GM12874 (cell line): ENCODE results near the gene SYNE1.

Experiments
- CTCF ChIP-seq: IDR thresholded peaks from 2 replicates; pipeline ENCODE4 v1.5.1; 2011; ENCODE audit warnings: low read depth, mild to moderate bottlenecking, control low read depth, low read length, moderate library complexity; ENCODE audit not compliant: insufficient read depth

The SYNE1 gene

DNA sequence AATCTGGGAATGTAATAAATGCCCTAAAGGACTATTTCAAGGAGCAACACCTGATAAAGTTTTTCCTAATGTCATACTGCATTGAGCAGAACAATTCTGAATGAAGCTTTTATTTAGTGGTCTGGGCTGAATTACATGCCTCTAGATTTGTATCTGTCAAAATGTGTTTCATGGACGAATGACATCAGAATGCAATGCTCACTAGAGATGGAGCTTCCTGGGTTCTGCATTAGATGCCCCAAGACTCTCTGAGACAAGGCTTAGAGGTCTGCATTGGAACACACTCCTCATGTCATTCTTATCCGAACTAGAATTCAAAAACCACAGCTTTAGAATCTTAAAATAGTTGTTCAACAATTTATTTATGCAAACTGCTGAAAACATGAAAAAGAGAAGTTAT is 62.0 kb downstream of the SYNE1 start:
- no peak for TF ChIP-seq CTCF

- TF ChIP-seq CTCF: no peak
These were observed 63.4 kb downstream of the SYNE1 start for GRCh38 chr6:152573762-152574161.

DNA sequence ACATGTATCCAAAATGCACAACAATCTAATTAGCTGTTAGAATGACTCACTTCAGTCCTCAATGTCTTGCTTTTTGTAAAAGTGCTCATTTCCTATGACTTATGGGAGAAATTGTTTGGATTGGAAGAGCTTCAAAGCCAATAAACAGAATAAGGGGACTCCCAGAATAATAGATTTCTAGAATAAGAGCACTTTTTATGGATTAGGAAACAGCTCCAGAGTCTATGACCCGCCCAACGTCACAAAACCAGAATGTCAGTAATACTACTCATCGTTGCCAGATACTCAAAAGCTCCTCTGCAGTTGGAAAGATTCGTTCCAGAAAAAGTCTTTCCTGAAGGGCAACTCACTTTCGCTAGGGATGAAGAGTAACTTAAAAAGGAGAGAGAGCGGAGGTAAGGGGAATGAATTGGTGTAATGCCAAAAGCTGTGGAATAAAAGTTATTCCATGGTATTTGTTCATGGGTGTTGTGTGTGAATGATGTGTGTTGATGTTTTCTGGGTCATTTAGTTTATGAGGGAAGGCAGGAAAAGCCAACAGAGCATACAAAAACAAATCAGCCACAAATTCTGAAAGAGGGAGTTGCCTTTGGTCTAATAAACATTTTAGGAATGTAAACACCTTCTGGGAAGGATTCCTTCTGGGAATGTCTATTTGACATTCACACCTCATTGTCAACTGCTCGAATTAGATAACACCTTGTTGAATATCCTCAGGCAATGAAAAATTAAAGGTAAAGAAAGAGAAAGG is 64.6 kb downstream of the SYNE1 start:
- no peak for TF ChIP-seq CTCF

- TF ChIP-seq CTCF: no peak
These were observed 65.2 kb downstream of the SYNE1 start for GRCh38 chr6:152571943-152572337.

- no peak for TF ChIP-seq CTCF
These were observed 66.1 kb downstream of the SYNE1 start for GRCh38 chr6:152571089-152571488.

DNA sequence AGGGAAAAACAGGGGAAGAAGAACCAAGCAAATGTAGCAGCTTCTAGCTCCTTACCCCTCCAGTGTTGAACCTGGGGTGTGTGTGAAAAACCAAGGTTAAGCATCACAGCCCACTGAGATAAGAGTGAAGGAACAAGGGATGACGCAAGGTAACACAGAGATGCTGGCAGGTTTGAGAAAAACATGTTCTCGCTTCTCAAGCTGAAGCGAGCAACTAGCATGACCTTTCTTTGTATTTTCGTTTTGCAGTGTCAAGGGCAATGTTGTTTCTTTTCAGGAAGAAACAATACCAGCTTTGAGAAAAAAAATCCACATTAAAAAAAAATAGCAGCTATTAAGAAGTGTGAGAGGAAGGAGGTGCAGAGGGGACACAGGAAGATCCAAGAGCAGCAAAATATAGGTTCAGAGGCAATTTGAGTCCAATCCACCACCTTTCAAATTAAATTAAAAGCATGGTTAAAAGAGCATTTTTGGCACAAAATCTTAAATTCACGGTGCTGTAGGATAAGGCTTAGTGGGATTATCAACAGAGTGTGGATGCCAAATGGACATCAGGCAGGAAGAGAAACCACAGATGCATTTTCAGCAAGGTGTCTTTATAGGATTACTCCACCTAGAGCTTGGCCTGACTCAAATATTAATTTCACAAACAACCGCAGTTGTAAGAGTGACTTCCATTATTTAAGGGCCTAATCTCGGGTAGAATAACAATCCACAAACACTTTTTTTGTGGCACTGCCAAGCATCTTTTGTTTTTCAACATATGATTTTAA is 70.9 kb downstream of the SYNE1 start:
- no peak for TF ChIP-seq CTCF

DNA sequence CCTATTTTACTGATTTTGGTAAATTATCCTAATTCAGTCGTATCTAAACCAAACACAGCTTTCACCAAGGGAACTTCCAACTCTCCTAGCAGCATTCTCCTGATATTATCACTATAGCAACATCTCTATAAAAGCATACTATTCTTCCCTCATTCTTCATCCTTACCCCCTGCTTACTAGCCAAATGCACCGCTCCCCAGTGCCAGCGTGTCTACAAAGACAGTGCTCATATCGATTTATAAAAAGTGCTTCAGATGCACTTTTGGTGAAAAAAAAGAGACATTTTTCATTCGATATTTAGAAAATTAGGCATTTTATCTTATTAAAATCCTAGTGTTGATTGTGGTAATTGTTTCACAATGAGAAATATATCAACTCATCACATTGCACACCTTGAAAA is 74.0 kb downstream of the SYNE1 start:
- TF ChIP-seq CTCF: no peak
